GM23248 (cell line): ENCODE measurements around the gene IFT52. TPM values are rescaled to one million over a fixed set of nuclear protein-coding genes. Genes with fewer than 3 reads are reported as not detected.

Source experiments
- DNase-seq: peaks from one replicate; pipeline ENCODE4 v3.0.0-alpha.2; 2015
- H2AFZ ChIP-seq: fragments of 200-600 bp; sonication (generic); 2 replicates; pipeline ENCODE4 v1.6.1; 2016; ENCODE audit warnings: antibody characterized with exemption
- H3F3A ChIP-seq: fragments of 200-600 bp; sonication (generic); 2 replicates; pipeline ENCODE4 v1.6.1; 2016; ENCODE audit warnings: mild to moderate bottlenecking, antibody characterized with exemption, mixed run types; ENCODE audit not compliant: insufficient read depth
- H3K27ac ChIP-seq: fragments of 200-600 bp; sonication (generic); 2 replicates; pipeline ENCODE4 v1.5.1; 2016; ENCODE audit warnings: mild to moderate bottlenecking
- H3K27me3 ChIP-seq: fragments of 200-600 bp; sonication (generic); replicated peaks from 2 replicates; pipeline ENCODE4 v1.6.1; 2016; ENCODE audit warnings: mild to moderate bottlenecking; ENCODE audit not compliant: insufficient read depth
- H3K36me3 ChIP-seq: fragments of 200-600 bp; sonication (generic); 2 replicates; pipeline ENCODE4 v1.6.1; 2016; ENCODE audit warnings: low read depth, mild to moderate bottlenecking
- H3K4me1 ChIP-seq: fragments of 200-600 bp; sonication (generic); 2 replicates; pipeline ENCODE4 v1.6.1; 2016; ENCODE audit warnings: mild to moderate bottlenecking; ENCODE audit not compliant: insufficient read depth
- H3K4me2 ChIP-seq: fragments of 200-600 bp; sonication (generic); one replicate; pipeline ENCODE4 v1.6.1; 2016; ENCODE audit warnings: mild to moderate bottlenecking; ENCODE audit not compliant: unreplicated experiment
- H3K4me3 ChIP-seq: fragments of 200-600 bp; sonication (generic); 2 replicates; pipeline ENCODE4 v1.5.1; 2016; ENCODE audit warnings: mild to moderate bottlenecking
- H3K79me2 ChIP-seq: fragments of 200-600 bp; sonication (generic); 2 replicates; pipeline ENCODE4 v1.6.1; 2016; ENCODE audit warnings: mild to moderate bottlenecking; ENCODE audit not compliant: insufficient read depth
- H3K9ac ChIP-seq: fragments of 200-600 bp; sonication (generic); 2 replicates; pipeline ENCODE4 v1.6.1; 2016; ENCODE audit warnings: mild to moderate bottlenecking
- H3K9me2 ChIP-seq: fragments of 200-600 bp; sonication (generic); 2 replicates; pipeline ENCODE4 v1.6.1; 2016; ENCODE audit warnings: mixed run types, mild to moderate bottlenecking, moderate library complexity; ENCODE audit not compliant: insufficient read depth
- H3K9me3 ChIP-seq: fragments of 200-600 bp; sonication (generic); one replicate; pipeline ENCODE4 v1.6.1; 2017; ENCODE audit warnings: low read depth
- H4K20me1 ChIP-seq: fragments of 200-600 bp; sonication (generic); 2 replicates; pipeline ENCODE4 v1.6.0; 2016; ENCODE audit not compliant: insufficient read depth
- EZH2 ChIP-seq: fragments of 200-600 bp; sonication (generic); IDR thresholded peaks from 2 replicates; pipeline ENCODE4 v1.6.1; 2018; ENCODE audit warnings: antibody characterized with exemption, mild to moderate bottlenecking; ENCODE audit not compliant: insufficient read depth, poor library complexity, severe bottlenecking
- EZH2phosphoT487 ChIP-seq: fragments of 200-600 bp; sonication (generic); IDR thresholded peaks from 2 replicates; pipeline ENCODE4 v1.6.1; 2018; ENCODE audit warnings: antibody characterized with exemption, moderate library complexity, mild to moderate bottlenecking, low read depth; ENCODE audit not compliant: insufficient read depth
- WGBS, 2 experiments: methylation state at CpG; one replicate each; pipeline ENCODE4 v1.1.6; 2015 to 2017; ENCODE audit warnings: low lambda C conversion rate in 2 of 2, low coverage in 1 of 2; ENCODE audit errors: missing lambda C conversion rate in 2 of 2; 5-methylcytosine and 5-hydroxymethylcytosine counted together
- in situ Hi-C: fragments of 300-500 bp; cut with MboI; formaldehyde crosslinking; loops from 2 replicates; pipeline ENCODE4 v1.15.0; 2020
- polyA plus RNA-seq: library from polyadenylated mRNA; unstranded; fragments of >200 nt; fragmentation: Nextera tagmentation; extraction: Ambion mirVana; gene quantifications from 2 replicates; pipeline ENCODE4 v1.2.1, GENCODE V29; 2016
- total RNA-seq: library from RNA; depleted of rRNA; stranded (reverse); fragments of >200 nt; shearing (Covaris generic); gene quantifications from 2 replicates; pipeline ENCODE4 v1.2.3, GENCODE V29; 2014

The IFT52 gene
- total and polyA plus RNA-seq, 2 experiments from 2014 or later: 40.2 to 51.7 TPM

GRCh38 chr20:43568706-43569105 is 22.0 kb upstream of the IFT52 start:
- Histone ChIP-seq H3K36me3 (no peaks in the 10 kb centered on the region), H3K9ac (no peak overlapping the region), H3K79me2 (no peaks in the 10 kb centered on the region), H3K4me2 (no peak overlapping the region), H3K27me3 (no peaks in the 10 kb centered on the region), H3K4me3 (no peak overlapping the region), H2AFZ (no peak overlapping the region), H3F3A (no peaks in the 10 kb centered on the region), H4K20me1 (no peaks in the 10 kb centered on the region), H3K4me1 (no peaks in the 10 kb centered on the region), H3K27ac (no peak overlapping the region), H3K9me3 (no peaks in the 10 kb centered on the region), H3K9me2 (no peaks in the 10 kb centered on the region)
- DNase-seq: no peak
- WGBS, 2 experiments: 56 to 67% methylated on average over 4 of the region's 4 CpGs
- TF ChIP-seq EZH2 (no peak), EZH2phosphoT487 (no peak)
- in situ Hi-C loops: no loop called here

GRCh38 chr20:43569282-43569681 is 21.5 kb upstream of the IFT52 start:
- H3K9me3 ChIP-seq: no peaks in the 10 kb centered on the region
- H3K27ac ChIP-seq: no peak overlapping the region
- no peaks in the 10 kb centered on the region for H4K20me1 ChIP-seq
- TF ChIP-seq EZH2phosphoT487 (no peak), EZH2 (no peak)
- no peaks in the 10 kb centered on the region for H3F3A ChIP-seq
- H3K4me1 ChIP-seq: no peaks in the 10 kb centered on the region
- H3K4me2 ChIP-seq: no peak overlapping the region
- DNase-seq: no peak
- H3K27me3 ChIP-seq: no peaks in the 10 kb centered on the region
- no peaks in the 10 kb centered on the region for H3K9me2 ChIP-seq
- H2AFZ ChIP-seq: no peak overlapping the region
- no peaks in the 10 kb centered on the region for H3K36me3 ChIP-seq
- no peak overlapping the region for H3K4me3 ChIP-seq
- in situ Hi-C loops: no loop called here
- no peaks in the 10 kb centered on the region for H3K79me2 ChIP-seq
- WGBS, 2 experiments: 58 to 68% methylated on average over 10 of the region's 10 CpGs
- H3K9ac ChIP-seq: no peak overlapping the region

- Histone ChIP-seq H3K27ac (no peak overlapping the region), H3K27me3 (no peaks in the 10 kb centered on the region), H3K36me3 (no peaks in the 10 kb centered on the region), H3K4me1 (no peaks in the 10 kb centered on the region), H3K79me2 (no peaks in the 10 kb centered on the region), H3K9me2 (no peaks in the 10 kb centered on the region), H3K4me3 (no peak overlapping the region), H3K9ac (no peak overlapping the region), H3K4me2 (no peak overlapping the region), H3K9me3 (no peaks in the 10 kb centered on the region), H3F3A (no peaks in the 10 kb centered on the region), H4K20me1 (no peaks in the 10 kb centered on the region), H2AFZ (no peak overlapping the region)
- no peak for DNase-seq
- in situ Hi-C loops: no loop called here
- WGBS, 2 experiments: 73 to 75% methylated on average over 10 of the region's 10 CpGs
- TF ChIP-seq EZH2 (no peak), EZH2phosphoT487 (no peak)
Measured at GRCh38 chr20:43570496-43570895, 20.2 kb upstream of the IFT52 start.

DNA sequence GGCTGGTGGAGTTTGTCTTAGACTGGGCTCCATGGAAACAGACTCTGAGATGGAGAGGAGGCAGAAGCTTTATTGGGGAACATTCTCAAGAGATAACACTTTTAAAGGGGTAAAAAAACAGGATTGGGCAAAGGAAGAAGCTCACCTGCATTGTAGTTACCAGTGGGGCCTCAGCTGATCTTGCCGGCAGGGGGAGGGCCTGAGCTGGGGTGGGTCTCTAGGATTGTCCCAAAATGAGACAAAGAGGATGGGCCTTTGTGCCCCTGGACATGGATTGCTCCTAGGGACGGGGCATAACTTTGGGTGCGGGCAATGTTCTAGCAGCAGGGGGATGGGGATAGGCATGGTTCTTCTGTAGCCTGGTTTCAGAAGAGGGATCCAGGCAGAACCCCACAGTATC is 19.4 kb upstream of the IFT52 start:
- no peaks in the 10 kb centered on the region for H3K9me3 ChIP-seq
- in situ Hi-C loops: no loop called here
- WGBS, 2 experiments: 75 to 76% methylated on average over 3 of the region's 3 CpGs

GRCh38 chr20:43571771-43572170 is 19.0 kb upstream of the IFT52 start:
- no peak overlapping the region for H3K9ac ChIP-seq
- H3K4me1 ChIP-seq: no peaks in the 10 kb centered on the region
- H3K27ac ChIP-seq: no peak overlapping the region
- H3K4me2 ChIP-seq: no peak overlapping the region
- WGBS, 2 experiments: 47 to 55% methylated on average over 6 of the region's 6 CpGs
- in situ Hi-C loops: no loop called here
- no peaks in the 10 kb centered on the region for H4K20me1 ChIP-seq
- H3F3A ChIP-seq: no peaks in the 10 kb centered on the region
- TF ChIP-seq EZH2: no peak
- no peak for TF ChIP-seq EZH2phosphoT487
- H3K36me3 ChIP-seq: no peaks in the 10 kb centered on the region
- no peak for DNase-seq
- H3K9me2 ChIP-seq: no peaks in the 10 kb centered on the region
- H2AFZ ChIP-seq: no peak overlapping the region
- no peaks in the 10 kb centered on the region for H3K27me3 ChIP-seq
- H3K79me2 ChIP-seq: no peaks in the 10 kb centered on the region
- H3K9me3 ChIP-seq: no peaks in the 10 kb centered on the region
- no peak overlapping the region for H3K4me3 ChIP-seq

More for the DNA sequence above, 19.4 kb upstream of the IFT52 start:
- H3K36me3 ChIP-seq: no peaks in the 10 kb centered on the region
- no peaks in the 10 kb centered on the region for H3F3A ChIP-seq
- H3K27me3 ChIP-seq: no peaks in the 10 kb centered on the region
- no peak overlapping the region for H3K4me2 ChIP-seq
- no peaks in the 10 kb centered on the region for H3K9me2 ChIP-seq
- H3K9ac ChIP-seq: no peak overlapping the region
- H3K4me3 ChIP-seq: no peak overlapping the region
- H3K79me2 ChIP-seq: no peaks in the 10 kb centered on the region
- no peaks in the 10 kb centered on the region for H3K4me1 ChIP-seq
- no peak overlapping the region for H3K27ac ChIP-seq
- no peak for DNase-seq
- no peaks in the 10 kb centered on the region for H4K20me1 ChIP-seq
- H2AFZ ChIP-seq: no peak overlapping the region
- TF ChIP-seq EZH2 (no peak), EZH2phosphoT487 (no peak)
